ACC112 (cell line): Measurements from ENCODE around the gene MPV17.
A peak's percentile ranks its signal among the peaks of the same experiment; 100 is the strongest.
"Not testable (repeated sequence)": the region's sequence is repeated elsewhere in the genome, so short reads cannot be mapped to it uniquely, and the experiment has no call there.

Experiments used
- H2AFZ ChIP-seq: fragments of 200-600 bp; sonication (generic); one replicate; pipeline ENCODE4 v1.6.0; 2017; ENCODE audit warnings: antibody characterized with exemption, low read length; ENCODE audit not compliant: unreplicated experiment
- H3K27ac ChIP-seq: fragments of 200-600 bp; sonication (generic); 2 replicates; pipeline ENCODE4 v1.5.1; 2014; ENCODE audit warnings: low read depth, mild to moderate bottlenecking, antibody characterized with exemption, low read length, moderate library complexity
- H3K27me3 ChIP-seq: fragments of 200-600 bp; sonication (generic); 2 replicates; pipeline ENCODE4 v1.6.1; 2014; ENCODE audit warnings: mild to moderate bottlenecking, antibody characterized with exemption, low read length, moderate library complexity, mixed read lengths; ENCODE audit not compliant: insufficient read depth
- H3K36me3 ChIP-seq: fragments of 200-600 bp; sonication (generic); 2 replicates; pipeline ENCODE4 v1.6.1; 2016; ENCODE audit warnings: mild to moderate bottlenecking, antibody characterized with exemption, low read length, moderate library complexity, mixed read lengths; ENCODE audit not compliant: insufficient read depth
- H3K4me1 ChIP-seq: fragments of 200-600 bp; sonication (generic); one replicate; pipeline ENCODE4 v1.6.1; 2016; ENCODE audit warnings: low read length, mixed read lengths; ENCODE audit not compliant: insufficient read depth, unreplicated experiment, control insufficient read depth
- H3K4me3 ChIP-seq: fragments of 200-600 bp; sonication (generic); 2 replicates; pipeline ENCODE4 v1.5.1; 2014; ENCODE audit warnings: mild to moderate bottlenecking, low read depth, low read length
- H3K79me2 ChIP-seq: fragments of 200-600 bp; sonication (generic); one replicate; pipeline ENCODE4 v1.6.0; 2016; ENCODE audit warnings: low read length; ENCODE audit not compliant: control insufficient read depth, unreplicated experiment, insufficient read depth

Gene MPV17

DNA sequence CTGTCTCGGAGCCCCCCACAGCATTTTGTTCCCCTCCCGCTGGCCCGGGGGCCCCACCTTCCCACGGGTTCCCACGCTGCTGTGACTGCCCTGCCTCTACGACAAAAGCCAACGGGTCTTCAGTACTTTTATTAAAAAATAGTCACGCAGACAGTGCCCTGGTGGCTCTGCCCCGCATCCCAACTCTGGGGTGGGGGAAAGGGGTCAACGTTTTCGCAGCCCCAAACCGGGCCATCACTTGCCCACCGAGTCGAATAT, 15.7 kb downstream of the MPV17 start:
- Histone ChIP-seq H3K4me3 (no peak overlapping the region), H2AFZ (no peak overlapping the region), H3K79me2 (no peaks in the 10 kb centered on the region), H3K27me3 (peaks cover 35% of the 10 kb centered on the region), H3K27ac (no peak overlapping the region), H3K4me1 (peaks cover 6% of the 10 kb centered on the region), H3K36me3 (peaks cover 9% of the 10 kb centered on the region; the same call in 1 of the 2 replicates)

DNA sequence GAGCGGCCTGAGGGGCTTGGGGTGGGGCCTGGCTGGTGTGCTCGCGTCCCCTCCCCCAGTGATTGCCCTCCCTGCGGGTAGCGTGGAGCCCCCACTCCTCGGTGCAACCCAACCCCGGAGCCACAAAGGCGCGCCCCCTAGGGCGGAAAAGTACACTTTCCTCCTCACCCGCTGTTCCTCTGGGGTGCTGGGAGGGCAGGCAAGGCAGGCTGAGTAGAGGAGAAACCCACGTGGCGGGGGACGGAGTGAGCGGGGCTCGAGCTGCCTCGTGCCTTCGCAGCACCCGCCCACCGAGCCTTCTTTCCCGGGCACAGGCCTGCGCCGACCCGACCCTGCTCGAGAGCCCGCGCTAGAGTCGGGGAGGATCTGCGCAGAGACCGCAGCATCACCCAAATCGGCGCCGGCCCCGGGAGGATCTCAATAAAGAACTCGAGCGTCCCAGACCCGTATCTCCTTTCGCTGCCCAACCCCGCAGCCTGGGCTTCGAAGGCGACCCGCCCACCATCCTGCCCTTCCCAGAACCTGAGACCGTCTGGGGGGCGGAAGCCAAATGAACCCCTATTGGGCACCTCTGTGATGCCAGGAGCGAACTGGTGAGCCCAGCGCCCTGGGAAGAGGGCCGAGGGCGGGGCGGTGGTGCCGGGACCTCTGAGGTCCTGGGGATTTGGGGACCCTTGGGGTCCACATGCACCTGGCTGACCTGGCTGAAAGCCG, 16.2 kb downstream of the MPV17 start:
- H3K79me2 ChIP-seq, result no peaks in the 10 kb centered on the region
- H2AFZ ChIP-seq, result no peak overlapping the region
- no peak overlapping the region for H3K27ac ChIP-seq
- H3K4me3 ChIP-seq, result no peak overlapping the region
- H3K27me3 ChIP-seq, result peaks cover 35% of the 10 kb centered on the region
- H3K4me1 ChIP-seq, result peaks cover 6% of the 10 kb centered on the region
- H3K36me3 ChIP-seq, result peaks cover 9% of the 10 kb centered on the region; the same call in 1 of the 2 replicates

DNA sequence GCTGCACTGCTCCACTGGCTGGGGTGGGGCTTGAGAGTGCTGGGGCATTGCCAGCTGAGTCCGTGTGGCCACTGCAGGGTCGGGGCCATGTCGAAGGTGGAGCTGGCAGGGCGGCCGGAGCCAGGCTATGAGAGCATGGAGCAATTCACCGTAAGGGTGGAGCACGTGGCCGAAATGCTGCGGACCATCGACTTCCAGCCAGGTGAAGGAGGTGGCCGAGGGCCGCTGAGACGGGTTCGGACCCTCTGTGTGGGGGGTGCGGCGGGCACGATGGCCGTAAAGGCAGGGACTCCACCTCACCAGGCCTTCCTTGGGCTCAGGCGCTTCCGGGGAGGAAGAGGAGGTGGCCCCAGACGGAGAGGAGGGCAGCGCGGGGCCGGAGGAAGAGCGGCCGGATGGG, 16.8 kb downstream of the MPV17 start:
- Histone ChIP-seq H3K4me1 (peaks cover 6% of the 10 kb centered on the region), H3K4me3 (no peak overlapping the region), H3K79me2 (no peaks in the 10 kb centered on the region), H3K36me3 (peaks cover 9% of the 10 kb centered on the region; the same call in 1 of the 2 replicates), H3K27ac (no peak overlapping the region), H2AFZ (no peak overlapping the region), H3K27me3 (peaks cover 35% of the 10 kb centered on the region)

GRCh38 chr2:27305516-27305915, 17.4 kb downstream of the MPV17 start:
- H3K27ac ChIP-seq, result no peak overlapping the region
- peaks cover 9% of the 10 kb centered on the region; the same call in 1 of the 2 replicates for H3K36me3 ChIP-seq
- H3K4me3 ChIP-seq, result no peak overlapping the region
- peaks cover 35% of the 10 kb centered on the region for H3K27me3 ChIP-seq
- peaks cover 6% of the 10 kb centered on the region for H3K4me1 ChIP-seq
- no peaks in the 10 kb centered on the region for H3K79me2 ChIP-seq
- no peak overlapping the region for H2AFZ ChIP-seq

GRCh38 chr2:27304488-27305240, 18.2 kb downstream of the MPV17 start:
- H3K4me1 ChIP-seq, result peaks cover 6% of the 10 kb centered on the region
- peaks cover 8% of the 10 kb centered on the region; the same call in 1 of the 2 replicates for H3K36me3 ChIP-seq
- H3K4me3 ChIP-seq, result no peak overlapping the region
- no peak overlapping the region for H2AFZ ChIP-seq
- peaks cover 35% of the 10 kb centered on the region for H3K27me3 ChIP-seq
- no peak overlapping the region for H3K27ac ChIP-seq
- no peaks in the 10 kb centered on the region for H3K79me2 ChIP-seq

- no peak overlapping the region for H3K27ac ChIP-seq
- no peaks in the 10 kb centered on the region for H3K79me2 ChIP-seq
- H2AFZ ChIP-seq, result peak overlapping the region; percentile 65
- H3K4me3 ChIP-seq, result peak overlapping the region; percentile 49
- peaks cover 30% of the 10 kb centered on the region for H3K27me3 ChIP-seq
- peaks cover 6% of the 10 kb centered on the region for H3K4me1 ChIP-seq
- no peaks in the 10 kb centered on the region for H3K36me3 ChIP-seq
These were observed 19.5 kb downstream of the MPV17 start for GRCh38 chr2:27303093-27304025.

- H3K27me3 ChIP-seq, H2AFZ ChIP-seq, H3K4me1 ChIP-seq, H3K27ac ChIP-seq, H3K4me3 ChIP-seq, H3K36me3 ChIP-seq, H3K79me2 ChIP-seq: not testable (repeated sequence)
These were observed 22.3 kb downstream of the MPV17 start for GRCh38 chr2:27300606-27301005.

DNA sequence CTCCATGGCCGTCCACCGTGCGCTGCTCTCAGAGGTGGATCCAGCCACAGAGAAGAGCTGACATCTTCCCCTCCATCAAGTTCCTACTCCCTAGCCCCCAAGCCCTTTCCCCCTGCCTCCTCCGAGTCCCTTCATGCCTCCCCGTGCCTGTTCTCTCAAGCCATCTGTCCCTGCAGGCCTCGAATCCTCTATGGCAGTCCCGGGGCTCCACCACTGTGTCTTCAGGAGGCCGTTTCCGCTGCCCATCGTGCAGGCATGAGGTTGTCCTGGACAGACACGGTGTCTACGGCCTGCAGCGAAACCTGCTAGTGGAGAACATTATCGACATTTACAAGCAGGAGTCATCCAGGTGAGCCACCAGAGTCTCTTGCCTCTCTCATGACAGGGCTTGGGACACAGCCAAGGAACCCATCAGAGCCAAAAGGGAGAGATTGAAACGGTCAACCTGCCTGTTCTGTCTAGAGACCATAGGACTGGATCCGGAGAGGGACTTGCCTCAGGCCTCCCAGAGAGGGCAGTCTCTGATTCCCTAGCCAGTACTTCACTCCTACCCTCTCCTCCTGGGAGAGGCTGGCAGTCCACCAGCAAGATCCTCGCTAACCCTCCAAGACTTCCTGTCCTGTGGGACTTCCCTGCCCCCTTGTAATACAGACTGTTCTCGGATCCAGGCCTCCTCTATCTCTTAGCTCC, 24.4 kb downstream of the MPV17 start:
- Histone ChIP-seq H3K79me2 (no peaks in the 10 kb centered on the region), H3K36me3 (no peaks in the 10 kb centered on the region), H3K4me3 (no peak overlapping the region), H3K27me3 (no peaks in the 10 kb centered on the region), H3K4me1 (peaks cover 15% of the 10 kb centered on the region), H3K27ac (no peak overlapping the region), H2AFZ (no peak overlapping the region)

- H3K4me1 ChIP-seq, result peaks cover 20% of the 10 kb centered on the region
These were observed 25.7 kb downstream of the MPV17 start for GRCh38 chr2:27297195-27297594.

DNA sequence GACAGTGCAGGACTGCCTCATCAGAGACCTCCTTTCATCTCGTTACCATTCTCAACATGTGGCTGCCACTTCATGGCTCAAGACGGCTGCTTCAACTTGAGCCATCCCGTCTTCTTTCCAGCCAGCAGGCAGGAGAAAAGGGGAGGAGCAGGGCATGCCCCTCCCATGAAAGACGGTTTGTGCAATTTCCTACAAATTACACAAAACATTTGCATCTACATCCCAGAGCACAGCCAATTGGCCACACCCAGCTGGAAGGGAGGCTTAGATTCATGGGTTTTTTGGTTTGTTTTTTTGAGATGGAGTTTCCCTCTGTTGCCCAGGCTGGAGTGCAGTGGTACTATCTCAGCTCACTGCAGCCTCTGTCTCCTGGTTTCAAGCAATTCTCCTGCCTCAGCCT, 26.4 kb downstream of the MPV17 start:
- Histone ChIP-seq H3K27ac (no peak overlapping the region), H3K79me2 (no peaks in the 10 kb centered on the region), H2AFZ (no peak overlapping the region), H3K4me3 (no peak overlapping the region), H3K36me3 (no peaks in the 10 kb centered on the region), H3K27me3 (no peaks in the 10 kb centered on the region), H3K4me1 (peaks cover 20% of the 10 kb centered on the region)

More at GRCh38 chr2:27297195-27297594, 25.7 kb downstream of the MPV17 start:
- Histone ChIP-seq H3K79me2 (no peaks in the 10 kb centered on the region), H3K4me3 (no peak overlapping the region), H3K27ac (no peak overlapping the region), H3K36me3 (no peaks in the 10 kb centered on the region), H2AFZ (no peak overlapping the region), H3K27me3 (no peaks in the 10 kb centered on the region)
